ENCODE data around the gene FOXL3. TPM values are rescaled to one million over a fixed set of nuclear protein-coding genes. Genes with fewer than 3 reads are reported as not detected.

FOXL3 gene
- total RNA-seq, 1 experiment from 2014 or later = not detected

GRCh38 chr7:333393-333764 lies 43.4 kb downstream of the FOXL3 start:
- Histone ChIP-seq H3K27me3 (ENCODE audit: insufficient read depth, low read length) (no peaks in the 10 kb centered on the region), H3K4me3 (replicated peaks in 1 of 2; ENCODE audit: low read depth in 1 of 2, low read length in 2 of 2) (no peak overlapping the region), H3K9me3 (ENCODE audit: control insufficient read depth in 1 of 2, insufficient read depth in 1 of 2, low read depth in 1 of 2, low read length in 2 of 2) (peaks cover 0 to 9% of the 10 kb centered on the region in 2 experiments; a peak in 1 of 4 replicates), H3K4me1 (ENCODE audit: control insufficient read depth in 1 of 2, insufficient read depth in 2 of 2, low read length in 2 of 2) (peaks cover 2 to 8% of the 10 kb centered on the region in 2 experiments; a peak in 2 of 4 replicates), H3K9ac (ENCODE audit: low read length) (no peak overlapping the region), H3K79me2 (ENCODE audit: insufficient read depth, low read length) (no peaks in the 10 kb centered on the region), H3K4me2 (ENCODE audit: low read length) (peak overlapping the region; percentile 81), H3K27ac (ENCODE audit: low read depth, low read length) (no peak overlapping the region), H2AFZ (ENCODE audit: low read depth, low read length, poor library complexity, severe bottlenecking) (no peak overlapping the region), H4K20me1 (ENCODE audit: insufficient read depth) (no peaks in the 10 kb centered on the region), H3K36me3 (ENCODE audit: control insufficient read depth in 1 of 2, insufficient read depth in 2 of 2, low read length in 2 of 2) (no peaks in the 10 kb centered on the region), H3K9me2 (ENCODE audit: insufficient read depth) (no peaks in the 10 kb centered on the region)
- ChIA-PET CTCF (interaction anchor here (0.8 to 1.4 kb wide), 4 partner anchors 11 to 438 kb away, joined by 3 to 7 read pairs (median 4); no protein-coding TSS in a partner anchor), RAD21 (ENCODE audit: low non-redundant PET in 1 of 2, low total read pairs in 2 of 2, uncharacterized antibody in 2 of 2, unreplicated experiment in 2 of 2) (interaction anchor here (0.7 to 0.9 kb wide), 3 partner anchors 303 to 406 kb away, joined by 3 to 6 read pairs (median 4); no protein-coding TSS in a partner anchor), POLR2A (no interaction called here)
- TF ChIP-seq, protein P1, sequence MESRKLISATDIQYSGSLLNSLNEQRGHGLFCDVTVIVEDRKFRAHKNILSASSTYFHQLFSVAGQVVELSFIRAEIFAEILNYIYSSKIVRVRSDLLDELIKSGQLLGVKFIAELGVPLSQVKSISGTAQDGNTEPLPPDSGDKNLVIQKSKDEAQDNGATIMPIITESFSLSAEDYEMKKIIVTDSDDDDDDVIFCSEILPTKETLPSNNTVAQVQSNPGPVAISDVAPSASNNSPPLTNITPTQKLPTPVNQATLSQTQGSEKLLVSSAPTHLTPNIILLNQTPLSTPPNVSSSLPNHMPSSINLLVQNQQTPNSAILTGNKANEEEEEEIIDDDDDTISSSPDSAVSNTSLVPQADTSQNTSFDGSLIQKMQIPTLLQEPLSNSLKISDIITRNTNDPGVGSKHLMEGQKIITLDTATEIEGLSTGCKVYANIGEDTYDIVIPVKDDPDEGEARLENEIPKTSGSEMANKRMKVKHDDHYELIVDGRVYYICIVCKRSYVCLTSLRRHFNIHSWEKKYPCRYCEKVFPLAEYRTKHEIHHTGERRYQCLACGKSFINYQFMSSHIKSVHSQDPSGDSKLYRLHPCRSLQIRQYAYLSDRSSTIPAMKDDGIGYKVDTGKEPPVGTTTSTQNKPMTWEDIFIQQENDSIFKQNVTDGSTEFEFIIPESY (IDR thresholded peaks at IDR 0.05; ENCODE audit: extremely low read depth, insufficient replicate concordance, low read length) = no peak
- no peak for TF ChIP-seq FOSL1 (IDR thresholded peaks at IDR 0.05; ENCODE audit: low read depth)
- no peak for TF ChIP-seq CBX3 (IDR thresholded peaks at IDR 0.05; ENCODE audit: low read depth)
- no peak for TF ChIP-seq REST (IDR thresholded peaks at IDR 0.05; ENCODE audit: low read depth)
- TF ChIP-seq POLR2A (IDR thresholded peaks at IDR 0.05; ENCODE audit: borderline replicate concordance, extremely low read depth, insufficient read depth, insufficient read length) = no peak
- no peak for TF ChIP-seq POLR2AphosphoS5 (IDR thresholded peaks at IDR 0.05; ENCODE audit: low read depth, low read length)
- TF ChIP-seq EGR1 (IDR thresholded peaks at IDR 0.05; ENCODE audit: low read depth) = no peak
- no peak for TF ChIP-seq ATF3 (IDR thresholded peaks at IDR 0.05)
- TF ChIP-seq RAD21 (IDR thresholded peaks at IDR 0.05; ENCODE audit: low read depth) = no peak
- TF ChIP-seq SP1 (IDR thresholded peaks at IDR 0.05; ENCODE audit: low read depth) = no peak
- TF ChIP-seq JUND (IDR thresholded peaks at IDR 0.05) = no peak
- intact Hi-C loops (cut with micrococcal nuclease) = no loop called here
- no TSS peak for BruUV-seq (replicated peaks)
- DNase-seq (ENCODE audit: low read depth, low spot score) (no peak), ATAC-seq (no peak)
